Measurements from ENCODE around the gene ATAD3B. TPM values are rescaled to one million over a fixed set of nuclear protein-coding genes. Genes with fewer than 3 reads are reported as not detected.
"Not testable (repeated sequence)": the region's sequence is repeated elsewhere in the genome, so short reads cannot be mapped to it uniquely, and the experiment has no call there.

Gene ATAD3B
- total and polyA plus RNA-seq, 10 of the 15 experiments (the other 5 are each of a cell fraction or from before 2014, with no cell fraction given), result 0.03 to 38.8 (median 23.8) TPM

- CTCF ChIA-PET; H3K4me2 ChIP-seq (ENCODE audit: control insufficient read depth, insufficient read depth); H3K27me3 ChIP-seq (replicated peaks in 1 of 2; ENCODE audit: control insufficient read depth in 2 of 2, insufficient read depth in 2 of 2, low read length in 1 of 2); RAD21 ChIA-PET (ENCODE audit: unreplicated experiment); H3K79me2 ChIP-seq (ENCODE audit: control insufficient read depth, insufficient read depth, low read length); H2AFZ ChIP-seq (ENCODE audit: control insufficient read depth, low read depth, low read length); intact Hi-C loops (cut with micrococcal nuclease; ENCODE audit: unreplicated experiment); in situ Hi-C loops (cut with MboI); H3K36me3 ChIP-seq (ENCODE audit: control insufficient read depth in 2 of 2, insufficient read depth in 2 of 2, low read length in 1 of 2); H3K9ac ChIP-seq (ENCODE audit: control insufficient read depth, insufficient read depth, low read length); H3K4me1 ChIP-seq (ENCODE audit: control insufficient read depth, insufficient read depth, low read length); H3K4me3 ChIP-seq; H3K27ac ChIP-seq (ENCODE audit: control insufficient read depth, insufficient read depth); SMC1A ChIA-PET (ENCODE audit: uncharacterized antibody, unreplicated experiment); POLR2A ChIA-PET; H3K9me3 ChIP-seq (replicated peaks; ENCODE audit: control insufficient read depth, insufficient read depth, low read length); DNase-seq (ENCODE audit: low read depth, low spot score); H4K20me1 ChIP-seq (ENCODE audit: control insufficient read depth, insufficient read depth); ATAC-seq; FAIRE-seq; BruUV-seq (replicated peaks): not testable (repeated sequence)
- WGBS (ENCODE audit: insufficient coverage, insufficient replicate concordance, low lambda C conversion rate, missing lambda C conversion rate), result 39% methylated on average over 8 of the region's 8 CpGs
Observed at GRCh38 chr1:1452365-1452739, 19.2 kb upstream of the ATAD3B start.

- 61% methylated on average over 16 of the region's 16 CpGs for WGBS (ENCODE audit: insufficient coverage, insufficient replicate concordance, low lambda C conversion rate, missing lambda C conversion rate)
- TF ChIP-seq PRDM15 (CRISPR knock-in tag; IDR thresholded peaks at IDR 0.05) (no peak), E2F4 (IDR thresholded peaks at IDR 0.05; ENCODE audit: low read depth, low read length) (no peak), E2F8 (IDR thresholded peaks at IDR 0.05; ENCODE audit: low read depth, partially characterized antibody) (no peak), CBX3 (IDR thresholded peaks at IDR 0.05; ENCODE audit: borderline replicate concordance, low read depth) (no peak), IRF5 (IDR thresholded peaks at IDR 0.05; ENCODE audit: borderline replicate concordance) (no peak), WRNIP1 (IDR thresholded peaks at IDR 0.05; ENCODE audit: borderline replicate concordance, low read depth, low read length) (no peak), CREB1 (IDR thresholded peaks at IDR 0.05; ENCODE audit: low read depth) (no peak)
Observed at GRCh38 chr1:1452882-1453281, 18.7 kb upstream of the ATAD3B start.

More at GRCh38 chr1:1452882-1453281, 18.7 kb upstream of the ATAD3B start:
- ATAC-seq, result no peak
- Histone ChIP-seq H3K79me2 (ENCODE audit: control insufficient read depth, insufficient read depth, low read length) (no peaks in the 10 kb centered on the region), H3K9ac (ENCODE audit: control insufficient read depth, insufficient read depth, low read length) (no peak overlapping the region), H3K36me3 (ENCODE audit: control insufficient read depth in 2 of 2, insufficient read depth in 2 of 2, low read length in 1 of 2) (no peaks in the 10 kb centered on the region), H4K20me1 (ENCODE audit: control insufficient read depth, insufficient read depth) (no peaks in the 10 kb centered on the region), H3K4me2 (ENCODE audit: control insufficient read depth, insufficient read depth) (no peak overlapping the region), H3K4me1 (ENCODE audit: control insufficient read depth, insufficient read depth, low read length) (no peaks in the 10 kb centered on the region), H3K27me3 (replicated peaks in 1 of 2; ENCODE audit: control insufficient read depth in 2 of 2, insufficient read depth in 2 of 2, low read length in 1 of 2) (no peaks in the 10 kb centered on the region), H3K4me3 (no peak overlapping the region), H3K9me3 (replicated peaks; ENCODE audit: control insufficient read depth, insufficient read depth, low read length) (no peaks in the 10 kb centered on the region), H2AFZ (ENCODE audit: control insufficient read depth, low read depth, low read length) (no peak overlapping the region), H3K27ac (ENCODE audit: control insufficient read depth, insufficient read depth) (no peak overlapping the region)
- in situ Hi-C loops (cut with MboI), result no loop called here
- ChIA-PET CTCF (no interaction called here), SMC1A (ENCODE audit: uncharacterized antibody, unreplicated experiment) (no interaction called here), POLR2A (no interaction called here), RAD21 (ENCODE audit: unreplicated experiment) (no interaction called here)
- intact Hi-C loops (cut with micrococcal nuclease; ENCODE audit: unreplicated experiment), result no loop called here
- no peak for DNase-seq (ENCODE audit: low read depth, low spot score)
- no peak for FAIRE-seq
- BruUV-seq (replicated peaks), result no TSS peak
